NCI-H446 treated with DMSO at 0.1 percent for 48 hours (cell line): ENCODE measurements around the gene IPO4.
"Not testable (repeated sequence)": the region's sequence is repeated elsewhere in the genome, so short reads cannot be mapped to it uniquely, and the experiment has no call there.

ENCODE experiments used
- DNase-seq: peaks from one replicate; lab custom pipeline; 2025; lab: John Stamatoyannopoulos, UW

Gene IPO4

DNA sequence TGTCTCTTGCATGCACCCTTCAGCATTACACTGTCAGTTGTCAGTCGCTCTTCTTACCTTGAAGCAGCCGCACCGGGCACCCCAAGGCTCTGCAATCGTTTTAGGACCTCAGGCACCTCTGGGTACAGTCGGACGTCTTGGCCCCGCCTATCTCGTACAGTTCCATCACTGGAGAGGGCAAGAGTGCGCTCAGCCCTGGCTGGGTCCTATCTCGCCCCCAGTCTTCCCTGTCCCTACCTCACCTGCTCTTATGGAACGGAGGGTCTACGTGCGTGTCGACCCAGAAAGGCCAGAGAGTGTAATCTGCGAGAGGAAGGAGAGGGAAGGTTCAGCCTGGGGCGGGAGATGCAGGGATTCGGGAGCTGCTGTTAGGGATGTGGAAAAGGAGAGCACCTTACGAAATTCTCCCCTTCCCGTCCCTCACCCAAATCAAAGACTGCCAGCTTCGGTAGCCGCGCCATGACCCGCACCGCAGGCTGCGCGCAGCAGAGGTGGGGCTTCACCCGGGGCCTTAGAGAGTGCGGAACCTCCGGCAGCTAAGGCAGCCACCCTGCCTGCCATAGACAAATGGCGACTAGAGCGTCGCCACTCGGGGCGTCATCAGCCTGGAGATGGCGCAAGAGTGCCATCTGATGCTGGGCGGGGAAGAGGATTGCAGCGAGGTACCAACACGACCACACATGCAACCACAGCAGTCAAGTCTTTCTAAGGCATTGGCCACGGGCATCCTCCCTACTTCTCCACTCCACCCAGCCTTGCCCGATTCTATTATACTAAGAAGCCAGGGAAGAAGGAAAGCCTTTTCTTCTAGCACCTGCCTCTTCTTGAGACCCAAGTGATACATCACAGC, 27.1 kb upstream of the IPO4 start, which contains the start of gene MDP1:
Gene MDP1, minus strand, starts transcription at position 572 of the 850 bp plus-strand sequence. Its CDS starts 111 bp downstream, at position 461.
- DNase-seq, result peak; percentile 72

- DNase-seq, result no peak
Observed at GRCh38 chr14:24213866-24214662, 25.4 kb upstream of the IPO4 start.

GRCh38 chr14:24212924-24213865, 24.6 kb upstream of the IPO4 start, which contains the start of gene CHMP4A:
Gene CHMP4A (minus strand): TSS chr14:24213488. CDS start chr14:24213439, 49 bp downstream.
- peak; percentile 96 for DNase-seq

GRCh38 chr14:24211311-24211710, 22.7 kb upstream of the IPO4 start:
- no peak for DNase-seq

- DNase-seq, result no peak
Observed at GRCh38 chr14:24207625-24208024, 19.0 kb upstream of the IPO4 start.

- no peak for DNase-seq
Observed at GRCh38 chr14:24207104-24207551, 18.5 kb upstream of the IPO4 start.

GRCh38 chr14:24206260-24207103, 17.9 kb upstream of the IPO4 start:
- DNase-seq, result no peak

GRCh38 chr14:24204163-24205146, 15.8 kb upstream of the IPO4 start:
- DNase-seq, result no peak

- DNase-seq, result not testable (repeated sequence)
Observed at GRCh38 chr14:24203249-24203886, 14.8 kb upstream of the IPO4 start.

- DNase-seq, result not testable (repeated sequence)
Observed at GRCh38 chr14:24202538-24202937, 13.9 kb upstream of the IPO4 start.

- no peak for DNase-seq
Observed at GRCh38 chr14:24198814-24199524, 10.4 kb upstream of the IPO4 start.

- no peak for DNase-seq
Observed at GRCh38 chr14:24197056-24197450, 8.4 kb upstream of the IPO4 start.

- DNase-seq, result no peak
Observed at GRCh38 chr14:24196071-24197055, 7.7 kb upstream of the IPO4 start.

GRCh38 chr14:24195186-24196070, 6.8 kb upstream of the IPO4 start, which contains the start of gene TM9SF1:
Gene TM9SF1 (minus strand): TSS chr14:24195441. CDS start chr14:24195019, 422 bp downstream.
- peak; percentile 75 for DNase-seq

DNA sequence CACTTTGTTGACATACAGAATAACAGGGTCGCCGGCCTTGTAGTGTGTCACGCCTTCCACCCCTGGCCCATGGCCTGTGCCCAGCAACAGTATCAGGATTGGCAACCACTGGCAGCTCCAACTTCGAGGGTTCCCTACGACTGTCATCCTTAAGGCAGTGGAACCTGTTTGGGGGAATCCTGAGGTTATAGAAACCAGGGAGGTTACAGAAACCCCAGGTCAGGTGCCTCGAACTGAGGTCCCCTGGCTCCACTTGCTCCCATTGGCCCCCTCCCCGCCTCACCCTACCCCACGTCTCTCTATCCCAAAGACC, 6.2 kb upstream of the IPO4 start:
- no peak for DNase-seq
